ENCODE measurements around the gene CYP4F22. TPM values are rescaled to one million over a fixed set of nuclear protein-coding genes. Genes with fewer than 3 reads are reported as not detected.
A peak's percentile ranks its signal among the peaks of the same experiment; 100 is the strongest.

Gene CYP4F22
- total and polyA plus RNA-seq, 9 of the 15 experiments (the other 6 are each of a cell fraction or from before 2014, with no cell fraction given): not detected

- H4K20me1 ChIP-seq (replicated peaks; ENCODE audit: control insufficient read depth, insufficient read depth, low read length): no peaks in the 10 kb centered on the region; the same call in 1 of the 2 replicates
- DNase-seq (ENCODE audit: extremely low read depth in 1 of 4, low spot score in 3 of 4) (no peak), ATAC-seq (peak; percentile 32; the same call in 2 of the 3 replicates), FAIRE-seq (no peak)
- BruUV-seq (replicated peaks): no TSS peak
- H3K79me2 ChIP-seq (ENCODE audit: control insufficient read depth, insufficient read depth, low read length): no peaks in the 10 kb centered on the region
- H3K27ac ChIP-seq (ENCODE audit: extremely low read depth, low read depth, low read length): no peak overlapping the region
- WGBS (ENCODE audit: insufficient coverage, low coverage, missing lambda C conversion rate): 0% methylated on average over 2 of the region's 3 CpGs
- CTCF ChIA-PET (ENCODE audit: low intra/inter-chr PET ratio): no interaction called here
- H2AFZ ChIP-seq (ENCODE audit: low read depth, low read length): no peak overlapping the region
- H3K9ac ChIP-seq (ENCODE audit: insufficient read depth in 1 of 2, low read depth in 2 of 2, low read length in 2 of 2): peak overlapping the region in 1 of 2 experiments; percentile 40; a peak in 1 of 4 replicates
- peaks cover 4 to 13% of the 10 kb centered on the region in 2 experiments; a peak in 3 of 5 replicates for H3K4me1 ChIP-seq (replicated peaks in 1 of 2; ENCODE audit: control insufficient read depth in 2 of 2, insufficient read depth in 2 of 2, low read length in 2 of 2)
- H3K4me2 ChIP-seq (ENCODE audit: insufficient read depth, low read length): no peak overlapping the region
- no peaks in the 10 kb centered on the region for H3K36me3 ChIP-seq (ENCODE audit: control insufficient read depth, insufficient read depth, low read length)
- TF ChIP-seq ADNP (tag; IDR thresholded peaks at IDR 0.05) (no peak), MBD2 (IDR thresholded peaks at IDR 0.05; ENCODE audit: borderline replicate concordance, low read depth) (no peak), KHSRP (IDR thresholded peaks at IDR 0.05) (no peak), TARDBP (IDR thresholded peaks at IDR 0.05) (no peak), MXD1 (CRISPR knock-in tag; IDR thresholded peaks at IDR 0.05; ENCODE audit: borderline replicate concordance, poor library complexity, severe bottlenecking) (no peak), ZNF592 (IDR thresholded peaks at IDR 0.05) (no peak), MED1 (CRISPR knock-in tag; IDR thresholded peaks at IDR 0.05; ENCODE audit: borderline replicate concordance) (no peak), MECOM (CRISPR knock-in tag; IDR thresholded peaks at IDR 0.05) (no peak), ZNF197 (CRISPR knock-in tag; IDR thresholded peaks at IDR 0.05; ENCODE audit: low read depth) (no peak)
- H3K9me3 ChIP-seq (replicated peaks; ENCODE audit: control insufficient read depth, insufficient read depth, low read depth, low read length): no peaks in the 10 kb centered on the region; the same call in 1 of the 2 replicates
- intact Hi-C loops (cut with micrococcal nuclease) (no loop called here), in situ Hi-C loops (cut with MboI) (loop anchor here (25.0 kb wide), 1 partner anchor 701 kb away; no protein-coding TSS in a partner anchor)
- H3K27me3 ChIP-seq (ENCODE audit: control insufficient read depth in 2 of 2, insufficient read depth in 2 of 2, low read length in 2 of 2): peaks cover 2 to 13% of the 10 kb centered on the region in 2 experiments; a peak in 3 of 5 replicates
- H3K4me3 ChIP-seq: no peak overlapping the region
- no peaks in the 10 kb centered on the region for H3K9me1 ChIP-seq (ENCODE audit: control insufficient read depth, insufficient read depth, low read length)
- POLR2A ChIA-PET: interaction anchor here (0.5 to 0.7 kb wide), 2 partner anchors 119 to 509 kb away, joined by 3 read pairs; no protein-coding TSS in a partner anchor
Observed at GRCh38 chr19:15562861-15563260, 54.5 kb downstream of the CYP4F22 start.

Data from K562 (cell line).